B cell (primary cell): ENCODE measurements around the gene TPBGL.

Experiments
- CTCF ChIP-seq: fragments of 200-600 bp; IDR thresholded peaks from one replicate; pipeline ENCODE4 v1.8.0; 2022; ENCODE audit warnings: antibody characterized with exemption, mild to moderate bottlenecking
- EZH2 ChIP-seq: IDR thresholded peaks from 2 replicates; pipeline ENCODE4 v1.6.1; 2012; ENCODE audit warnings: borderline replicate concordance, low read depth, mild to moderate bottlenecking, moderate library complexity, low read length; ENCODE audit not compliant: insufficient read depth, poor library complexity, severe bottlenecking

DNA sequence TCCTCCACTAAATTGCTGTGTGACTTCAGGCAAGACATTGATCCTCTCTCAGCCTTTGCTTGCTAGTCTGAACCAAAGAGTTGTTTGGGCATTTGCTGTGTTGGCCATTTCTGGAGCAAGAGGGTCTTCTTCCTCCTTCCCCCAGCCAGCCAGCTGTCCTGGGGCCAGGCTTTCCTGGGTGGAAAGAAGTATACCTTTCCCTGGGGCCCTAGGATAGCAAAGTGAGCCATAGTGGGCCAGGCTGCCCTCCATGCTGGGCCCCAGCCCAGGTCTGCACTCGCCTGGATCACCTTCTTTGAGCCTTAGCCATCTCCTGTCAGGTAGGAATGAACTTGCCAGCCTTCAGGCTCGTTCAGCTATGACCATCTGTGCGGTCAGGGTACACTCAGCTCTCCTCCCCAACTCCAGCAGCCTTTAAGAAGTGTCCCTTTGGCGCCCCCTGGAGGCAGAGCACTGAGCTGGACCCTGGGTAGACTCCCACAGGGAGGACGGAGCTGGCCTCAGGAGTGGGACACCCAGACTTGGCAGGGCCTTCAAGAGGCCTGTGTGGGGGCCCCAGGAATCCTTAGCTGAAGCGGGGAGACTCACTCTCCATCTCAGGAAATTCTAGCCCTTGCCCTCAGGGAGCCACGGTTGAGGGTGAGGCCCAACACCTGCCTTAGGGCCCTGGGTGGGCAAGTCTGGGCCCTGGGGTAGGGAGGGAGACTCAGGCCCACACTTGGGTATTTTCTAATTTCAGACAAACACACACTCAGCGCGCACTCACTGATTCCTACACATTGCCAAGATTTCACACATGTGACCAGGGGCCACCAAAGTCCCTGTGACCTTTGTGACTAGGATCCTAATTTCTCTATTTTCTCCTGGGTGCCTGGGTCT is 35.6 kb upstream of the TPBGL start:
- TF ChIP-seq CTCF = peak; percentile 71
- no peak for TF ChIP-seq EZH2
